PC-3 (cell line): ENCODE measurements around the gene DGKG. TPM values are rescaled to one million over a fixed set of nuclear protein-coding genes. Genes with fewer than 3 reads are reported as not detected.

ENCODE experiments used
- ATAC-seq: fragments of 200-7000 bp; cut with Tn5 transposase; 2 replicates; pipeline ENCODE4 v1.9.1; 2020; ENCODE audit warnings: mild to moderate bottlenecking, moderate library complexity
- BruUV-seq: library from RNA; stranded (reverse); fragments of 400-500 nt; replicated peaks from 2 replicates; lab custom pipeline; 2021; lab: Mats Ljungman, UMichigan
- CTCF ChIA-PET: fragments of 300-600 bp; sonication (Branson Sonifier 250); formaldehyde crosslinking; loops from one replicate; lab custom pipeline; 2022; ENCODE audit warnings: antibody characterized with exemption; lab: Charles Lee
- POLR2A ChIA-PET: fragments of 300-600 bp; sonication (Branson Sonifier 250); formaldehyde crosslinking; loops from one replicate; lab custom pipeline; 2022; ENCODE audit warnings: antibody characterized with exemption; ENCODE audit not compliant: unreplicated experiment; lab: Charles Lee
- DNase-seq: peaks from one replicate; pipeline ENCODE4 v3.0.0-alpha.2; 2015
- H2AFZ ChIP-seq: fragments of 300-600 bp; sonication (generic); 2 replicates; pipeline ENCODE4 v1.6.0; 2016; ENCODE audit warnings: antibody characterized with exemption, low read length
- H3F3A ChIP-seq: fragments of 300-600 bp; sonication (generic); one replicate; pipeline ENCODE4 v1.6.0; 2017; ENCODE audit warnings: antibody characterized with exemption, low read length, control low read depth, mild to moderate bottlenecking; ENCODE audit not compliant: unreplicated experiment
- H3K27ac ChIP-seq: fragments of 300-600 bp; sonication (generic); 2 replicates; pipeline ENCODE4 v1.5.1; 2016; ENCODE audit warnings: mild to moderate bottlenecking, low read length
- H3K27me3 ChIP-seq: fragments of 300-600 bp; sonication (generic); 2 replicates; pipeline ENCODE4 v1.6.1; 2016; ENCODE audit warnings: low read length, mixed read lengths
- H3K36me3 ChIP-seq: fragments of 300-600 bp; sonication (generic); 2 replicates; pipeline ENCODE4 v1.6.1; 2016; ENCODE audit warnings: low read depth, mixed run types, low read length, mixed read lengths
- H3K4me1 ChIP-seq: fragments of 300-600 bp; sonication (generic); 2 replicates; pipeline ENCODE4 v1.5.1; 2016; ENCODE audit warnings: low read length; ENCODE audit not compliant: insufficient read depth
- H3K4me2 ChIP-seq: fragments of 300-600 bp; sonication (generic); 2 replicates; pipeline ENCODE4 v1.6.0; 2016; ENCODE audit warnings: low read length
- H3K4me3 ChIP-seq: fragments of 300-600 bp; sonication (generic); 2 replicates; pipeline ENCODE4 v1.5.1; 2016; ENCODE audit warnings: mild to moderate bottlenecking, low read length, mixed read lengths
- H3K79me2 ChIP-seq: fragments of 300-600 bp; sonication (generic); 2 replicates; pipeline ENCODE4 v1.6.1; 2017; ENCODE audit warnings: low read length, mixed read lengths
- H3K9ac ChIP-seq: fragments of 300-600 bp; sonication (generic); 2 replicates; pipeline ENCODE4 v1.6.0; 2016; ENCODE audit warnings: mild to moderate bottlenecking, low read length
- H3K9me2 ChIP-seq: fragments of 300-600 bp; sonication (generic); replicated peaks from 2 replicates; pipeline ENCODE4 v1.6.1; 2016; ENCODE audit warnings: mixed run types, low read length, mixed read lengths
- H3K9me3 ChIP-seq: fragments of 300-600 bp; sonication (generic); 2 replicates; pipeline ENCODE4 v1.6.1; 2016; ENCODE audit warnings: low read length, mixed read lengths
- H4K20me1 ChIP-seq: fragments of 300-600 bp; sonication (generic); 2 replicates; pipeline ENCODE4 v1.6.1; 2016; ENCODE audit warnings: low read length, mixed read lengths
- CTCF ChIP-seq: fragments of 300-600 bp; sonication (generic); conservative IDR thresholded peaks from 2 replicates; pipeline ENCODE4 v1.5.1; 2017; ENCODE audit warnings: antibody characterized with exemption, low read depth, mild to moderate bottlenecking, low read length
- EZH2 ChIP-seq: fragments of 300-600 bp; sonication (generic); IDR thresholded peaks from one replicate; pipeline ENCODE4 v1.6.1; 2017; ENCODE audit warnings: antibody characterized with exemption, mild to moderate bottlenecking, low read length; ENCODE audit not compliant: unreplicated experiment
- EZH2phosphoT487 ChIP-seq: fragments of 300-600 bp; sonication (generic); IDR thresholded peaks from 2 replicates; pipeline ENCODE4 v1.6.1; 2018; ENCODE audit warnings: mild to moderate bottlenecking, antibody characterized with exemption, low read length, borderline replicate concordance
- intact Hi-C: fragments of 100-400 bp; cut with micrococcal nuclease; formaldehyde crosslinking; loops from 2 replicates; pipeline ENCODE4 v1.9.0; 2023
- total RNA-seq: library from RNA; depleted of rRNA; stranded (reverse); fragments of >200 nt; gene quantifications from 2 replicates; pipeline ENCODE4 v1.2.3, GENCODE V29; 2014

Gene DGKG
- total RNA-seq, 1 experiment from 2014 or later = 2.7 TPM

- POLR2A ChIA-PET = no interaction called here
- DNase-seq (no peak), ATAC-seq (no peak)
- Histone ChIP-seq H3K36me3 (no peaks in the 10 kb centered on the region), H3K4me2 (no peak overlapping the region), H3K9me3 (no peaks in the 10 kb centered on the region), H2AFZ (no peak overlapping the region), H3K27me3 (0 out of 2 replicates have a peak, but pooled peaks cover 3% of the 10 kb centered on the region), H3K4me3 (no peak overlapping the region), H3F3A (no peaks in the 10 kb centered on the region), H3K9me2 (no peaks in the 10 kb centered on the region), H3K9ac (no peak overlapping the region), H4K20me1 (no peaks in the 10 kb centered on the region), H3K79me2 (no peaks in the 10 kb centered on the region), H3K27ac (no peak overlapping the region), H3K4me1 (no peaks in the 10 kb centered on the region)
- TF ChIP-seq EZH2phosphoT487 = no peak
- no peak for TF ChIP-seq EZH2
- no peak for TF ChIP-seq CTCF
- BruUV-seq = no TSS peak
- CTCF ChIA-PET = no interaction called here
- intact Hi-C loops = loop anchor here (5.0 kb wide), 1 partner anchor 80 kb away; no protein-coding TSS in a partner anchor
Observed at GRCh38 chr3:186382217-186382885, 20.3 kb upstream of the DGKG start.

- BruUV-seq = no TSS peak
- ChIA-PET CTCF (no interaction called here), POLR2A (no interaction called here)
- Histone ChIP-seq H3K36me3 (no peaks in the 10 kb centered on the region), H3K79me2 (no peaks in the 10 kb centered on the region), H2AFZ (no peak overlapping the region), H3K9me3 (no peaks in the 10 kb centered on the region), H3K27ac (no peak overlapping the region), H3K4me1 (no peaks in the 10 kb centered on the region), H3K9ac (no peak overlapping the region), H3K27me3 (peaks cover 10% of the 10 kb centered on the region; the same call in 1 of the 2 replicates), H3K9me2 (no peaks in the 10 kb centered on the region), H3K4me3 (no peak overlapping the region), H3K4me2 (no peak overlapping the region), H4K20me1 (no peaks in the 10 kb centered on the region), H3F3A (no peaks in the 10 kb centered on the region)
- TF ChIP-seq CTCF = no peak
- no peak for TF ChIP-seq EZH2
- no peak for TF ChIP-seq EZH2phosphoT487
- no peak for ATAC-seq
- intact Hi-C loops = loop anchor here (5.0 kb wide), 1 partner anchor 81 kb away; no protein-coding TSS in a partner anchor
- DNase-seq = no peak
Observed at GRCh38 chr3:186381424-186382216, 19.6 kb upstream of the DGKG start.
